GM12892 (cell line): Measurements from ENCODE around the gene ATXN7L3.

Experiments used
- POLR2A ChIP-seq: IDR thresholded peaks from 2 replicates; pipeline ENCODE4 v1.6.1; 2011; ENCODE audit warnings: low read depth, low read length, control low read depth
- POLR2AphosphoS5 ChIP-seq: IDR thresholded peaks from 2 replicates; pipeline ENCODE4 v1.6.1; 2011; ENCODE audit warnings: low read depth, low read length, control low read depth
- TAF1 ChIP-seq: IDR thresholded peaks from 2 replicates; pipeline ENCODE4 v1.6.1; 2011; ENCODE audit warnings: low read depth, mild to moderate bottlenecking, control low read depth, low read length, borderline replicate concordance

DNA sequence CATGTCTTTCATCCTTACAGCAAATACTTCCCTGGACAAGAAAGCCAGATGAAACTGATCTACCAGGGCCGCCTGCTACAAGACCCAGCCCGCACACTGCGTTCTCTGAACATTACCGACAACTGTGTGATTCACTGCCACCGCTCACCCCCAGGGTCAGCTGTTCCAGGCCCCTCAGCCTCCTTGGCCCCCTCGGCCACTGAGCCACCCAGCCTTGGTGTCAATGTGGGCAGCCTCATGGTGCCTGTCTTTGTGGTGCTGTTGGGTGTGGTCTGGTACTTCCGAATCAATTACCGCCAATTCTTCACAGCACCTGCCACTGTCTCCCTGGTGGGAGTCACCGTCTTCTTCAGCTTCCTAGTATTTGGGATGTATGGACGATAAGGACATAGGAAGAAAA lies 9.2 kb downstream of the ATXN7L3 start:
- TF ChIP-seq POLR2A (no peak), TAF1 (no peak), POLR2AphosphoS5 (no peak; the same call in 1 of the 2 replicates)
